Esophagus squamous epithelium (tissue), 5 donors: ENCODE measurements around the gene BNIP1. TPM values are rescaled to one million over a fixed set of nuclear protein-coding genes. Genes with fewer than 3 reads are reported as not detected.

ENCODE experiments used
- DNase-seq: peaks from one replicate; lab custom pipeline; 2025; lab: John Stamatoyannopoulos, UW
- H3K27ac ChIP-seq, 4 donors: fragments of 200-600 bp; sonication (generic); one replicate each; pipeline ENCODE4 v1.5.1; 2016 to 2019; ENCODE audit warnings: mild to moderate bottlenecking in 1 of 4
- H3K27me3 ChIP-seq, 4 donors: fragments of 200-600 bp; sonication (generic); 1 replicate in 3 of 4; 2 replicates in 1 of 4; pipeline versions ENCODE4 v1.5.1 to v1.6.0; 2017 to 2021; ENCODE audit warnings: antibody characterized with exemption in 1 of 4
- H3K36me3 ChIP-seq, 3 donors: fragments of 200-600 bp; sonication (generic); one replicate each; pipeline ENCODE4 v1.5.1; 2016 to 2019
- H3K4me1 ChIP-seq, 3 donors: fragments of 200-600 bp; sonication (generic); one replicate each; pipeline ENCODE4 v1.5.1; 2017 to 2019
- H3K4me3 ChIP-seq, 4 donors: fragments of 200-600 bp; sonication (generic); 1 replicate in 3 of 4; 2 replicates in 1 of 4; pipeline ENCODE4 v1.5.1; 2016 to 2019; ENCODE audit warnings: mild to moderate bottlenecking in 2 of 4, moderate library complexity in 1 of 4
- H3K9me3 ChIP-seq, 3 donors: fragments of 200-600 bp; sonication (generic); one replicate each; pipeline ENCODE4 v1.5.1; 2016 to 2019
- POLR2A ChIP-seq, 4 donors: fragments of 450-650 bp; IDR thresholded peaks; one replicate each; pipeline ENCODE4 v1.6.1; 2017; ENCODE audit warnings: antibody characterized with exemption in 4 of 4, mild to moderate bottlenecking in 4 of 4, moderate library complexity in 3 of 4
- WGBS, 2 donors: methylation state at CpG; one replicate each; pipeline ENCODE4 v1.1.5; 2018; 5-methylcytosine and 5-hydroxymethylcytosine counted together
- intact Hi-C: fragments of 100-400 bp; cut with DNase I; formaldehyde crosslinking; loops from one replicate; pipeline ENCODE4 v1.15.0; 2022
- total RNA-seq, 4 donors: library from RNA; depleted of rRNA; stranded (reverse); fragments of >200 nt; gene quantifications; one replicate each; pipeline ENCODE4 v1.1.0, GENCODE V29; 2016
- TF ChIP-seq, protein P1 (sequence below), 6 experiments: fragments of 450-650 bp in 4 of 6; fragments of 200-600 bp in 2 of 6; sonication (generic) in 2 of 6; IDR thresholded peaks; one replicate each; pipeline ENCODE4 v1.5.1; 2016 to 2019; ENCODE audit warnings: antibody characterized with exemption in 6 of 6, mild to moderate bottlenecking in 4 of 6, moderate library complexity in 4 of 6
- donor health status: DM: yes; HTN: yes; CAD: no.

The BNIP1 gene
- total RNA-seq, 4 donors from 2014 or later: 5.2 to 12.4 (median 11.2) TPM

DNA sequence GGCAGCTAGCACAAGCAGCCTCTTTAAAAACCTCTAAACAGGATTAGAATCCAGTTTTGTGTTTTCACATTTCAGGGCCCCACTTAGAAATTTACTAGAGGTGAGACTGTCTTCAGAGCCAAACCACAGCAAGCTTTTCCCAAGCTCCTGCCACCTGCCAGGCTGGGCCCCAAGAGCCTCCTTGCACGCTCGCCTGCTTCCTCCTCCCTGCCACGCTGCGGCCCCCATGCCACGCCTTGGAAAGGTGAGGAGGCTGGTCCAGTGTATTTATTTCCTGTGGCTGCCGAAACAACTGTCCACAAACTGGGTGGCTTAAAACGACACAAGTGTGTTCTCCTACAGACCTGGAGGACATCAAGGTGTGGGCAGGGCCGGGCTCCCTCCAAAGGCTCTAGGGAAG is 47.2 kb downstream of the BNIP1 start:
- H3K4me1 ChIP-seq: no peaks in the 10 kb centered on the region
- DNase-seq: no peak
- H3K36me3 ChIP-seq: no peaks in the 10 kb centered on the region
- no peak overlapping the region for H3K4me3 ChIP-seq
- intact Hi-C loops: no loop called here
- TF ChIP-seq POLR2A (IDR thresholded peaks at IDR 0.05): no peak
- TF ChIP-seq, protein P1, sequence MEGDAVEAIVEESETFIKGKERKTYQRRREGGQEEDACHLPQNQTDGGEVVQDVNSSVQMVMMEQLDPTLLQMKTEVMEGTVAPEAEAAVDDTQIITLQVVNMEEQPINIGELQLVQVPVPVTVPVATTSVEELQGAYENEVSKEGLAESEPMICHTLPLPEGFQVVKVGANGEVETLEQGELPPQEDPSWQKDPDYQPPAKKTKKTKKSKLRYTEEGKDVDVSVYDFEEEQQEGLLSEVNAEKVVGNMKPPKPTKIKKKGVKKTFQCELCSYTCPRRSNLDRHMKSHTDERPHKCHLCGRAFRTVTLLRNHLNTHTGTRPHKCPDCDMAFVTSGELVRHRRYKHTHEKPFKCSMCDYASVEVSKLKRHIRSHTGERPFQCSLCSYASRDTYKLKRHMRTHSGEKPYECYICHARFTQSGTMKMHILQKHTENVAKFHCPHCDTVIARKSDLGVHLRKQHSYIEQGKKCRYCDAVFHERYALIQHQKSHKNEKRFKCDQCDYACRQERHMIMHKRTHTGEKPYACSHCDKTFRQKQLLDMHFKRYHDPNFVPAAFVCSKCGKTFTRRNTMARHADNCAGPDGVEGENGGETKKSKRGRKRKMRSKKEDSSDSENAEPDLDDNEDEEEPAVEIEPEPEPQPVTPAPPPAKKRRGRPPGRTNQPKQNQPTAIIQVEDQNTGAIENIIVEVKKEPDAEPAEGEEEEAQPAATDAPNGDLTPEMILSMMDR (IDR thresholded peaks at IDR 0.05): no peak
- WGBS, 2 donors: 64 to 91% methylated on average over 7 of the region's 8 CpGs
- no peak overlapping the region for H3K27ac ChIP-seq
- H3K9me3 ChIP-seq: no peaks in the 10 kb centered on the region
- peaks cover 0 to 18% (median 0%) of the 10 kb centered on the region in 4 donors for H3K27me3 ChIP-seq

DNA sequence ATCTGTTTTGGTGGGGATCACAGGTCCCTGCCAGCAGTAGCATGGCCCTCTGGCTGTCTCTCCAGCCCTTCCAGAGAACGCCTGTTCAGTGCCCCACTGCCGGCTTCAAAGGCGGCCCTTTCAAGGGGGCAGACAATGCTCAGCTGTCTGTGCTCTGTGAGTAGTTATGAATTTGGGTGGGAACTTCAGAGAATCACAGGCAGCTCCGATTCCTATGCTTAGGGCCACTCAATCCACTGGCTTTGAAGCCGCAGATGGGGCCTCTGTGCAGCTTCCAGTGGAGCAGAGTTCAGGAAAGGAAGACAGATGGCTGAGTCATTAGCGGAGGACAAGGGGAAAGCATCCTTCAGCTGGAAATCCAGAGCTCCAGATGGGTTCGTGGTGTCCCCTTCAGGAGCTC is 48.2 kb downstream of the BNIP1 start:
- no peak for TF ChIP-seq POLR2A (IDR thresholded peaks at IDR 0.05)
- TF ChIP-seq, protein P1 (IDR thresholded peaks at IDR 0.05): no peak
- DNase-seq: no peak
- Histone ChIP-seq H3K27me3 (peaks cover 0 to 18% (median 0%) of the 10 kb centered on the region in 4 donors), H3K36me3 (no peaks in the 10 kb centered on the region), H3K4me3 (no peak overlapping the region), H3K27ac (no peak overlapping the region), H3K9me3 (no peaks in the 10 kb centered on the region), H3K4me1 (no peaks in the 10 kb centered on the region)
- 71 to 79% methylated on average over 3 to 7 of the region's 7 CpGs for WGBS, 2 donors
- intact Hi-C loops: no loop called here

DNA sequence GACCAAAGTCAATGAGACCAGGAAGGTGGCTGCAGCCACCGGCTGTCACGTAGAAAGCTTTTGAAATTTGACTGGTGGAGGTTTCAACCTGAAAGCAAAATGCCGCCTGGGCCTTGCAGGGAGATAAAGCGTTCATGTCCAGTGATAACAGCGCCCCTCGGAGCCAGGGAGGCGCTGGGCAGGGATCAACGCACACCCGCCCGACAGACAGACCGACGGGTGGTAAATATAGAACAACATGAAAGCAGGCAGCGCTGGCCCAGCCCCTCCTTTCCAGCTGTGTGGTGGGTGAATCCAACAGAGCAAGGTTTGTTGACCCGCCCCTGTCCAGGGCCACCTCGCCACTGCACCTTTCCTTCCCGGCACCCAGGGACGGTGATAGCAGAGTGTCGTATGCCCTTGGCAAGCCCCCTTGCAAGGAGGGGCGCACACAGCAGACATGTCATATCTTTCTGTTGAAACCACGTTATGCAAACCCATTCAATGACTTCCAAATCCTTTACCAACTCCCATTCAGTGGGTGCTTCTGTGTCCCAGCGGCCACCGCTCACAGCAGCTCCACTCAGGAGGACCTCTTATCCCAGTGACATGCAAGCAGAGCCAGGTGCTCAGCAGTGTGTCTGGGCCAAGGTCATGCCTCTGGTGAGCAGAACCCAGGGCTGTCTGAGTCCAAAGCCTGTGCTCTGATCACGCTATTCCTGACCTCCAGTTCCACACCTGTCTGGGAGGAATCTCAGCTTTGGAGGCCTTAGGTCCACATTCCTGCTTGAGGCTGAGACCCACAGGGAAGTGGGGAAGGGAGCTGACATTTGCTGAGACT is 52.0 kb downstream of the BNIP1 start:
- 63 to 79% methylated on average over 13 to 19 of the region's 23 CpGs for WGBS, 2 donors
- DNase-seq: no peak
- intact Hi-C loops: no loop called here
- TF ChIP-seq, protein P1 (IDR thresholded peaks at IDR 0.05): no peak
- TF ChIP-seq POLR2A (IDR thresholded peaks at IDR 0.05): no peak
- peaks cover 0 to 39% (median 0%) of the 10 kb centered on the region in 4 donors for H3K27me3 ChIP-seq
- H3K9me3 ChIP-seq: peaks cover 0 to 15% (median 10%) of the 10 kb centered on the region in 3 donors
- no peaks in the 10 kb centered on the region for H3K4me1 ChIP-seq
- no peak overlapping the region for H3K4me3 ChIP-seq
- H3K36me3 ChIP-seq: no peaks in the 10 kb centered on the region
- H3K27ac ChIP-seq: no peak overlapping the region

DNA sequence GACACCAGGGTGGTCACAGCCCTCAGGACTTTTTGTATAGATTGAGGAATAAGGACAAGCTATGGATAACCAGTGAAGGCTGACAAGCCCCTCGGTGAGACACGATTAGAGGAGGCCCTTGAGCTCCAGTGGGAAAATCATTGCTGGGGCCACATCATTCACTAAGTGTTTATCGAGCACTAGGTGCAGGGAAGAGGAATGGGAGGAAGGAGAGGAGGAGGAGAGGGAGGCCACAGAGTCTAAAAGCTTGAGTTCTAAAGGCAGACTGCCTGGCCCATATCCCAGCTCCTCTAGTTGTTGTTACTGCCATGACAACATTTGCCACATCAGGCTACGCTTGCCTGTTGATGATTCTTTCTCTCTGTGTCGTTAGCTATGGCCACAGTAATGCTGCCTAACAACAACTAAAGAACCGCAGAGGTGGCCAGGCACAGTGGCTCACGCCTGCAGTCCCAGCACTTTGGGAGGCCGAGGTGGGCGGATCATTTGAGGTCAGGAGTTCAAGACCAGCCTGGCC is 53.1 kb downstream of the BNIP1 start:
- intact Hi-C loops: no loop called here
- TF ChIP-seq, protein P1 (IDR thresholded peaks at IDR 0.05): no peak
- TF ChIP-seq POLR2A (IDR thresholded peaks at IDR 0.05): no peak
- H3K27me3 ChIP-seq: peaks cover 0 to 48% (median 0%) of the 10 kb centered on the region in 4 donors
- no peak overlapping the region for H3K27ac ChIP-seq
- no peak for DNase-seq
- peaks cover 0 to 5% (median 0%) of the 10 kb centered on the region in 3 donors for H3K4me1 ChIP-seq
- H3K4me3 ChIP-seq: no peak overlapping the region
- H3K36me3 ChIP-seq: no peaks in the 10 kb centered on the region
- WGBS, 2 donors: 72 to 87% methylated on average over 8 to 9 of the region's 9 CpGs
- peaks cover 0 to 15% (median 10%) of the 10 kb centered on the region in 3 donors for H3K9me3 ChIP-seq

DNA sequence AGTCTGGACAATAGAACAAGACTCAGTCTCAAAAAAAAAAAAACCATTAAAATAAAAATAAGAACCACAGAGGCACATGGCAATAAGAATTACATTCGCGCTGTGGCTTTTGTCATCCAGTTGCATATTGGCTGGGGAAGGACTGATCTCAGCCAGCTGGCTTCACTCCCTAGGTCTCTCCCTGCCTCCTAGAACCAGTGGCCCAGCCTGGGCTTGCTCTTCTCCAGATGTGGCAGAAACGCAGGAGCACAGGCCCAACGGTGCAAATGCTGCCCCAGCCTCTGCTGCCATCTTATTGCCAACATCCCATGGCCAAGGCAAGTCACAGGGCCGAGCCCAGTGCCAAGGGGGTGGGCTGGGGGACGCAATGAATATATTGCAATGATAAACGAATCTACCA is 53.7 kb downstream of the BNIP1 start:
- peaks cover 0 to 54% (median 0%) of the 10 kb centered on the region in 4 donors for H3K27me3 ChIP-seq
- no peak overlapping the region for H3K27ac ChIP-seq
- H3K4me3 ChIP-seq: no peak overlapping the region
- intact Hi-C loops: no loop called here
- peaks cover 0 to 11% (median 0%) of the 10 kb centered on the region in 3 donors for H3K4me1 ChIP-seq
- no peaks in the 10 kb centered on the region for H3K36me3 ChIP-seq
- DNase-seq: no peak
- 22 to 23% methylated on average over 7 of the region's 7 CpGs for WGBS, 2 donors
- no peak for TF ChIP-seq POLR2A (IDR thresholded peaks at IDR 0.05)
- TF ChIP-seq, protein P1 (IDR thresholded peaks at IDR 0.05): no peak
- peaks cover 0 to 15% (median 10%) of the 10 kb centered on the region in 3 donors for H3K9me3 ChIP-seq
